GM08714 (cell line): Measurements from ENCODE around the gene DYSF.

Source experiments
- H3K4me3 ChIP-seq: fragments of 200-500 bp; sonication (Bioruptor generic); 2 replicates; pipeline ENCODE4 v1.5.1; 2014; ENCODE audit warnings: mild to moderate bottlenecking, low read length, inconsistent platforms
- ZNF274 ChIP-seq: IDR thresholded peaks from 2 replicates; pipeline ENCODE4 v1.6.1; 2012; ENCODE audit warnings: mild to moderate bottlenecking, low read depth, low read length

DYSF gene

DNA sequence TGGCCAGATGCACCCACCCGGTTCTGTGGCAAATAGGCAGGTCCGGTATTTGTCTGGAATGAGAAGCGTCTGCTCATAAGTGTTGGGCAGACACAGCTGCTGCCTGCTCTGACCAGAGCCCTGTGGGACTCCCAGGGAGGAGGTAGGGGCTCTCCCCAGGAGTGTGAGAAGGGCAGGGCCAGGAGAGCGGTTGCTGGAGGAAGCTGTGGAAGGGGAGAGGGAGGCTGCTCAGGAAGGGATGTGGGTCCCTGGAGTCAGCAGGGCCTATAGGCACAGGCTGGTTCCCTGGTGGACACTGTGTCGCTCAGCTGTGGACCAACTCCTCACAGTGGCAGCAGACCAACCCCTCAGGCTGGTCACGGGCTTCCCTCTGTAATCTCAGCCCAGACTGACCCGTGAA lies 109.2 kb downstream of the DYSF start:
- no peak for TF ChIP-seq ZNF274
- no peak overlapping the region for H3K4me3 ChIP-seq

DNA sequence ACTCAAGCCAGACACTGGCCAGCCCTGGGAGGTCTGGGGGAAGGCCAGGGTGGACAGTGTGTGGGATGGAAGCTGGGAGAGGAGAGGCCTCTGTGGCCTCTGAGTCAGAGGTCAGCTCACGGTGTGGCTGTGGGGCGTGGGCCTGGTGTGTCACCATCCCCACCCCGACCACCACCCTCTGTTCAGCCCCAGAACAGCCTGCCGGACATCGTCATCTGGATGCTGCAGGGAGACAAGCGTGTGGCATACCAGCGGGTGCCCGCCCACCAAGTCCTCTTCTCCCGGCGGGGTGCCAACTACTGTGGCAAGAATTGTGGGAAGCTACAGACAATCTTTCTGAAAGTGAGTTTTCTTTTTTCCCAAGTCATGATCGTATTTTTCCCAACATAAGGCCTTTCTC lies 110.5 kb downstream of the DYSF start:
- TF ChIP-seq ZNF274: no peak
- H3K4me3 ChIP-seq: no peak overlapping the region

DNA sequence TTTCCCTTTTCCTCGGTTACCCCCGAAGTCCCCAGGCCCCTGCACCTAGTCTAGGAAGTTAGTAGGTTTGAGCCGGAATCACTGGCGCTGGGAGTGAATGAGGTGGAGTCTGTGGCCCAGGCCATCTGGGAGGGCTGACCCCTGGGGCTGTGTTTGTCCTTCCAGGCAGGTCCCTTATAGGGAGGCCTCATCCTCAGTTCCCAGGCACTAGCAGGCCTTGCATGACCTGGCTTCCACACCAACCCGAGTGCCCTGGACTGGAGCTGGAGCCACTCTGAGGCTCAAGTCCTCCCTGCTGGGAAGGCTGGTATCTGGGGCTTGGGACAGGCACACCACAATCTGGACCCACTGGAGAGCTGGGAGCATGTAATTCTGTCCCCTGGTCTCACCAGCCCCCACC lies 111.0 kb downstream of the DYSF start:
- TF ChIP-seq ZNF274: no peak
- no peak overlapping the region for H3K4me3 ChIP-seq

GRCh38 chr2:71564790-71565189 lies 111.4 kb downstream of the DYSF start:
- no peak overlapping the region for H3K4me3 ChIP-seq
- TF ChIP-seq ZNF274: no peak

- no peak for TF ChIP-seq ZNF274
- H3K4me3 ChIP-seq: no peak overlapping the region
These were observed 113.0 kb downstream of the DYSF start for GRCh38 chr2:71566372-71566771.

GRCh38 chr2:71567625-71568024 lies 114.3 kb downstream of the DYSF start:
- TF ChIP-seq ZNF274: no peak
- no peak overlapping the region for H3K4me3 ChIP-seq

- no peak for TF ChIP-seq ZNF274
These were observed 114.7 kb downstream of the DYSF start for GRCh38 chr2:71568103-71568502.

GRCh38 chr2:71570511-71570910 lies 117.2 kb downstream of the DYSF start:
- no peak overlapping the region for H3K4me3 ChIP-seq
- no peak for TF ChIP-seq ZNF274

More at GRCh38 chr2:71568103-71568502, 114.7 kb downstream of the DYSF start:
- H3K4me3 ChIP-seq: no peak overlapping the region

GRCh38 chr2:71570951-71571460 lies 117.6 kb downstream of the DYSF start:
- TF ChIP-seq ZNF274: no peak
- no peak overlapping the region for H3K4me3 ChIP-seq

DNA sequence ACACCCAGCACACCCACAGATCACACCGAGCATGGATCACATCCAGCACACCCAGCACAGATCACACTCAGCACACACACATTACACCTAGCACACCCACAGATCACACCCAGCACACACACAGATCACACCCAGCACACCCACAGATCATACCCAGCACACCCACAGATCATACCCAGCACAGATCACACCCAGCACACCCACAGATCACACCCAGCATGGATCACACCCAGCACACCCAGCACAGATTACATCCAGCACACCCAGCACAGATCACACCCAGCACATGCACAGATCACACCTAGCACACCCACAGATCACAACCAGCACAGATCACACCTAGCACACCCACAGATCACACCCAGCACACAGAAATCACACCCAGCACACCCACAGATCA lies 118.6 kb downstream of the DYSF start:
- H3K4me3 ChIP-seq: no peak overlapping the region
- TF ChIP-seq ZNF274: no peak

- no peak overlapping the region for H3K4me3 ChIP-seq
- no peak for TF ChIP-seq ZNF274
These were observed 122.6 kb downstream of the DYSF start for GRCh38 chr2:71575966-71576365.

DNA sequence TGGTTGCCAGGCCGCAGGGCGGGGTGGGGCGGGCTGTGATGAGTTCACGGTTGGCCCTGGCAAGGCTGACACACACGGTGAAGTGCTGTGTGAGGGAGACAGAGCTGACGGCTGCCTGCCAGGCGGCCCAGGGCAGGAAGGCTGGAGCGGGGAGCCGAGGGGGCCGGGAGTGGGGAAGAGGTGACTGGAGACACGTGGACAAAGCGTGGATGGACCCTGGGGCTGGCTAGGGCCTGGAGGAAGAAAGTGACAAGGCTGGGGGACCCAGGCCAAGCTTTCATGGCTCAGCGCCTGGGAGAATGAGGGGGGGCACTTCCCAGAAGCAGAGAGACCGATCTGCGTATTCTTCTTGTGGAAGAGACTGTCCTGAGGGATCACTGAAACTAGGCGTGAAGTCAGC lies 123.2 kb downstream of the DYSF start:
- no peak for TF ChIP-seq ZNF274
- no peak overlapping the region for H3K4me3 ChIP-seq

DNA sequence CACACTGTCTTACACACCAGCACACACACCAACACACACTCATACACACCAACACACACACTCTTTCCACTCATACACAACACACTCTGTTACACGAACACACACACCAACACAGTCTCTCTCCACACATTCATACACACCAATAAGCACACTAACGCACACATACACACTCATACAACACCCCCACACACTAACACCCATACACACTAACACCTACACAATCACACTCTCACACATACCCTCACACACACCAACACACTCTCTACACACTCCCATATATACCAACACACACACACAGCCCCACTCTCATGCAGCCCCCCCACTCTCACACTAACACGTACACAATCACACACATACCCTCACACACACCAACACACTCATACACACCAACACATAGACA lies 123.8 kb downstream of the DYSF start:
- no peak overlapping the region for H3K4me3 ChIP-seq
- TF ChIP-seq ZNF274: no peak

- no peak for TF ChIP-seq ZNF274
- no peak overlapping the region for H3K4me3 ChIP-seq
These were observed 125.5 kb downstream of the DYSF start for GRCh38 chr2:71578767-71579342.

DNA sequence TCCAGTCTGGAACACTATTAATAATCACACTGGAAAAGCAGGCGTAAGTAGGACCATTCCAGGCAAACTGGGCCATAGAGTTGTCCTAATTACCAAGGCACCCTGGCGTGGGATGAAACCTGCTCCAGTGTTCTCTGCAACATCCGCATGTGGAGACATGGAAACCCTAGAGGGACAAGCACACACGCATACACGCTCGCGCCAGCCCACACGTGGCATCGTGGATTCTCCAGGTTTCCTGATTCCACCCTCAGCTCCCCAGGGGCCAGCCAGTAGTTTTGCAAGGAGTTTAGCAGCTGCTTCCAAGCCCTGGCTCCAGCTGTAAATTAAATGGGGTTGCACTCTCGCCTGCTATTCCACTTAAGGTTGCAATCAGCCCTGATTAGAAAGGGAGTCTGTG lies 127.7 kb downstream of the DYSF start:
- H3K4me3 ChIP-seq: no peak overlapping the region

GRCh38 chr2:71583876-71584275 lies 130.5 kb downstream of the DYSF start:
- TF ChIP-seq ZNF274: no peak
- H3K4me3 ChIP-seq: no peak overlapping the region

More for the DNA sequence above, 127.7 kb downstream of the DYSF start:
- no peak for TF ChIP-seq ZNF274
